ENCODE results near the gene FRRS1.
A peak's percentile ranks its signal among the peaks of the same experiment; 100 is the strongest.

Gene FRRS1

DNA sequence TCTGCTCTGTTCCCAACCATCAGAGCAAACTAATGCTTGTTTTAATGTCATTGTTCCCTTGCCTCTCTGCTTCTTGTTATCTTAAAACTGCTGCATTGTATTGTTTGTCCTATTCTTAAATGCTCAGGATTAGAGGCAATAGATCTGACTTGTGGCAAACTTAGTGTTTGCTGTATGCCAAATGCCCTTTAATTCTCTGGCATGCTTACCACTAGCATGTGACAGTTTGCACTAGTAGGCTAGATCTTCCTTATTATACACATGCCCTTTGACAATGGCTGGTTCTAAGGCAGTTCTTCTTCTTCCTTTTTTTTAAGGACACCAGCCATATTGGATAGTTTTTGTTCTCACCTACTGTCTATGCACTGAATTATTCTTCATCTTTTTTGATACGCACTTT is 90.4 kb downstream of the FRRS1 start:
- no peak for DNase-seq (ENCODE audit: low spot score)

DNA sequence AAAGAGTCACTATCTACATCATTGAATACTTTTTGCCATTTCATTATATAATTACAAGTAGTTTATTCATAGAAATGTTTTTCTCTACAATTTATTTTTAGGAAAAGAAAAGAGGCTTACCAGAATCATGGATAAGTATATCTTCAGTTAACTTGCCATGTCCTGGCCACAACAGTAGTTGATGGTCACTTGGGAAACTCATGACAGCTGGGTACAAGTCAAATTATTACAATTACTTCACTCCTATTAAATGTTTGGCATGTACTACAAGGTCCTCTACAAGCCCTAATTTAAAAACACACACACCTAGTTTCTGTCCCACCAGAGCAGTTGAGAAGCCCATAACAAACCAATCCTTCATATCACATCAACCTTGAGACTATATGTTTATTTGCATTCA is 91.1 kb downstream of the FRRS1 start:
- no peak for DNase-seq (ENCODE audit: low spot score)

DNA sequence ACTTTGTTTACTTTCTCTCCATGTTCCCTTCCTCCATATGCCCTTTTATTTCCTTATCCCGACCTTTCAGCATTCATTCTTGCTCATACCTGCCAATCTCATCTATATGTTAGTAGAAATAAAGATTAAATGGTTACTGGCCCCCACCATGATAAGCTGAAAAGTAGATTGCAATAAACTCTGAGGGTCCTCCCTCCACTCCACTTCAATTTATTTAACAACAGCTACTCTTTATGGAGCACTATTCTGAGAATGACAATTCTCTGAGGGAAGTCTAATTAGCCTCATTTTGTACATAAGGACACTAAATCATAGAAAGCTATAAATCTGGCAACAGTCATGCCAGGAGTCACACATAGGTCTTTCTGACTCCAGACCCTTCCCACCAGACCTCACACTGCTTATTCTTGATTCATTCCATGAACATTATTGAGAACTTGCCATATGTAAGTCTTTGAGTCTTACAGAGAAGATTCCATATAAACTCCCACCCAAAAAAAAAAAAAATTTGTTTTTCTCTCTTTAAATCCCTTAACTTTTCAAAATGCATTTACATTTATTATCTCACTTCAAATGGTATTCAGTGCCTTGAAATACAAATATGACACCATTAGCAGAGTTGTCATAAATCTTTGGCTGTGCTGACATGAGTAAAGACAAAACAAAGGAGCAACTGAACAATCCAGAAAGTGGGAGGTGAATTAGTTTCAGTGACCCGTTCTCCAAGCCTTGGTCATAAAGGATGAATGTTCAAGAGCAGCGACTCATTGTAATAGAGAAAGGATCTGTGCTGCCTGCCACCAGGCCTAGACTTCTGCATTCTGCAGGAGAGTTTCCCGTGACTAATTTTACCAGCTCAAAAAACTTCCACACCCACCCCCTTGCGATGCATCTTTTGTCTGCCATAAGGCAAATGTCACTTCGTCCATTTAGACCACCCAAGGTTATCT is 92.0 kb downstream of the FRRS1 start:
- DNase-seq (ENCODE audit: low spot score), result no peak

DNA sequence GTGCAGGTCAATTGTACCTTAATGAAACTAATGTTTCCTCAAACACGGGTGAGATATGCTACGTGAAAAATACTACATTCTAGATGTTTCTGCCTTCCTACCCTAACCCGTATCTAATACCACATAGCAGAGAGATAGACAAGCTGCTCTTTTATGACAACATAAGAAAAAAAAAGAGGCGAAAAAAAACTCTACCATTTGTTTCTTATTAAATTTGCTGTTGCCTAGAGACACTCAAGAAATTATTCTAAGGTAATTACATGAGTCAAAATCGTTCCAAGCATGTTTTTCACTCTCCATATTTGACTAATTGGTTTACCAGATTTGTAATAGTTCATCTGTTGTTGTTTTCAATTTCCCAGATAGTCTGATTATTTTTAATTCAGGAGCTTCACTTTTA is 93.1 kb downstream of the FRRS1 start:
- no peak for DNase-seq (ENCODE audit: low spot score)

DNA sequence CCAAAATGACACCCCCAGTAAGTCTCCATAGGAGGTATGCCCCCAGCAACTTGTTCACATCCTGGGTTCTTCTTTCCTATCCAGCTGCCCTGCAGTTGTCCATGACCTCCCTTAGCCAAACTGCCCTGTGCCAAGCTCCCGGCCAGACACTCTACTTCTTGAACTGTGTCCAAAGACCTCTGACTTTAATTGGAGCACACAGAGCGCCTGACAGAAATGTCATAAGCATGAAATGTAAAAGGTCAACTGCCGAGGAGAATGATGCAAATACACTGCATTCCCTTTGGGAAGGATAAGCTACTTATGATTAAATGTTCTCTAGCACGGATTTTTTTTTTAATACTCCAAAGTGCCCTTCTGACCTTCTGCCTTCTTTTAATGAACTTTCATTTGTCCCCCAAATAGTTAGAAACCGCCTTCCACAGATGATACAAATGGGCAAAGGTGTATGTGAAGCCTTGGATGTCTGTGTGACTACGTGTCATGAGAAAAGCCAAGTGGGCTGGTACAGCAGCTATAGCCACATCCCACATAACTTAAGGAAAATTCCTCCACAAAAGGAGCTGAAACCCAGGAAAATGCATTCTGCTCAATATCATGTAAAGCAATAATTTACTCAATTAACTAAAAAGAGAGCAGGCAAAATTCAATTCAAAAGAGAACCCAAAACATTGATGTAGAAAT is 93.8 kb downstream of the FRRS1 start:
- no peak for DNase-seq (ENCODE audit: low spot score)

DNA sequence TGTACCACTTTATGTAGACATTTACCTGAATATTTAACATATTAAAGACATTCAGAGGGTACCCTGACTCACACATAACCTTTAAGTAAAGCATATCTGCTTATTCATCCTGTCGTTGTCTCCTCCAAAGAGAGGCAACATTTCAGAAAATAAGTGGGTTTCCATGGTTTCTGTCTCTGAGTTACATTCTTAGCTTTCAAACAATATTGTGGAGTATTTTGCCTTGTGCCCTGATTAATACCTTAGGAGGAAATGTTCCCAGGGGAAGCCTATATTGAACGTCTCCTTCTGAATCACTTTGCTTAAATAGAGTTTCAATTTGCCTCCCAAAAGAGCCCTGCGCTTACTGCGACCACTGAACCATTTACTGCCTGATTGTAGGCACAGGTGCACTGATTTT is 94.4 kb downstream of the FRRS1 start:
- DNase-seq (ENCODE audit: low spot score), result no peak

DNA sequence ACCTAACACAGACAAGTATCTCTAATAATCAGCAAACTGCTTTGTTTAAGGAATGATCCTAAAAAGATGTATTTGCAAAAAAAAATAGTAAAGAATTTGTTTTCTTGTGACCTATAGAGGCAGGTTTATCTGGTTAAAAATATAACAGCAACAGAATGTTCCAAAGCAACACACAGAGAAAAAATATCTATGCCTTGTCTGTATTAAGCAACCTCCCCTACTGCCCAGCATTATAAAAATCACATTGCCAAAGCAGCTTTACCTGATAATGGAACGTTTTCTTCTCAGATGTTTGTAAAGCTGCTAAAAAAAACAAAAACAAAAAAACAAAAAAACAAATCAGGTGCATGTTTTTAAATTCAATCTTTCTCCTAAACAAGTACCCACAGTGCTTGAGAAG is 95.9 kb downstream of the FRRS1 start:
- no peak for DNase-seq (ENCODE audit: low spot score)

DNA sequence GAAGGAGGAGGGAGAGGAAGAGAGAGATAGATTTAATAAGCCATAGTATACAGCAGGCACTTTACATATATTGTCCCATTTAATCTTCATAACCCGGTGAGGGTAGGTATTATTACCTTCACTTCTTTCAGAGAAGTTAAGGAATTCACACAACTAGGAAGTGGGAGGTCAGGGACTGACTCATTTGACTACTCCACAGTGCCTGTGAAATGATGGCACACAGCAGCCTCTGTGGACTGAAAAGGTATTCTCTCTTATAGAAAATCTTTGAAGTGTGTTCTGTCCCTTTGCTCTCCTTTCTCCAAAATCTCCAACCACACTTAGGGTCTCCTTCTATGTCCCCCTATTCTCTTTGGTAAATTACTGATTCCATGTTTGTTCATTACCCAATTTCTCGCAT is 96.6 kb downstream of the FRRS1 start:
- DNase-seq (ENCODE audit: low spot score), result no peak

DNA sequence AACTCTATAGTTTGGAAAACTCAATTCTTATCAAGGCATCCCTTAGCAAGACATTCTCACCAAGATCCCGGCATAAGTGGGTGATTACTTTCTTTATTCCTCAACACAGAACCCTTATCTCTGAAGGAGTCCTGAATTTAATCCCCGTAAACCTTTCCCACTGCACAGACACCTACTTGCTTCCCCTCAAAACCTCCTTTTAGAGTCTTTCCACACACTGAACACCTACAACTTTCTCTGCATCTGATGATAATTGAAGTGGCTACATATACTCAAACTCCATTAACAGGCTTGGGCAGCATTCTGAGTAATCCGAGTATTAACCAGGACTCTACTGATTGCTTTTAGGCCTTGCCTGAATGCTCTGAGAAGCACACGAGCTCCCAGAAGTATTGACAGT is 97.1 kb downstream of the FRRS1 start:
- no peak for DNase-seq (ENCODE audit: low spot score)

DNA sequence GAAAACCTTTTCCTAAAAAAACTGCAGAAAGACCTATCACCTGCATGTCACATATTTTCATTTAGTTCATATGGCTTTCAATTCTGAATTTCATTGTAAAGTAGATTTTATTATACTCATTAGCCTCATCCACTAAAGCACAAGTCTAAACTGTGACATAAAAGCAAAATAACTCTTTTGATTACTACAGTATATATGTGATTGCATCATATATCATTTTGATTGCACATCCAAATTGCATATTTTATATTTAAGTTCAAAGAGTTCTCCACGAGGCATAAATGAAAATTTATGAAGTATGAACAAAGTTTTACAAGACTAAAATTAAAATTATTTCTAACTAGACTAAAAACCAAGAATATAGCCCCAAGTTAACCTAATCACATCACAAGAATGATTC is 101.2 kb downstream of the FRRS1 start:
- DNase-seq (ENCODE audit: low spot score), result no peak

DNA sequence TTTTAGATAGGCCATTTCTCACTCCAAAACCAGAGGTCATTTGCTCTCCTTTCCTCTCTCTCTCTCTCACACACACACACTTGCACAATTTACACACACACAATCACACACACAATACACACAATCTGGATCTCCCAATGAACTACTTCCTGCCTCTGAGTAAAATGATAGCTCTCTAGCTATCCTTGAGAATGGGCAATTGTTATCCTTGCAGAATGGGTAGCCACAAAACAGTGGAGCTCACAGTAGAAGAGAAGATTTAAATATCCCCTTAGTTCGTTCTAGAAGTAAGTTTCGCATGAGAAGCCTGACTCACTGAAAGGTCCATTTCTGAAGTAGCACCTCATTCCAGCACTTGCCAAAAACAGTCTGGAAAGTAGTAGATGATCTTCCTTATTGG is 102.9 kb downstream of the FRRS1 start:
- DNase-seq (ENCODE audit: low spot score), result no peak

DNA sequence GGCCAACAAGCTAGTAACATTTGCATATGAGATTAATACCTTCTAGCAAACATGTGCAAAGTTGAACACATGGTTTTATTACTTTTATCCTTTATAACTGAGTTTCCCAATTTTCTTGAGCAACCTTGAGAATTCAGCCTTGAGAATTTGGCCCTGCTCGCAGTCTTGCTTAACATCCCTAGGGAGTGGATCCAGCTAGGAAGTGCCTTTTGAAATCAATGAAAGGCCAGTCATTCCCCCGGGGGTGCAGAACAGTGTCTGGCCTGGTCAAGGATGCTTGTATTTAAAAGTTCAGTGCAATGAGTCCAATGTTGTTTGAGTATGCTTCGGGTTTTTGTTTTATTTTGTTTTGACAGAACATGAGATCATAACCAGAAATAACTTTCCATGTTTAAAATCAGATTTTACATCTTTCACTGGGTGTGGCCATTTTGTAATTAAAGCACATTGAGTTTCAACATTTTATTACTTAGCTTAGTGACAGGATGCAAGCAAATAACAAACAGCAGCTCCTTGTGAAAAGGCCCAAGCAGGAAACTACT is 103.8 kb downstream of the FRRS1 start:
- DNase-seq (ENCODE audit: low spot score), result peak; percentile 84

DNA sequence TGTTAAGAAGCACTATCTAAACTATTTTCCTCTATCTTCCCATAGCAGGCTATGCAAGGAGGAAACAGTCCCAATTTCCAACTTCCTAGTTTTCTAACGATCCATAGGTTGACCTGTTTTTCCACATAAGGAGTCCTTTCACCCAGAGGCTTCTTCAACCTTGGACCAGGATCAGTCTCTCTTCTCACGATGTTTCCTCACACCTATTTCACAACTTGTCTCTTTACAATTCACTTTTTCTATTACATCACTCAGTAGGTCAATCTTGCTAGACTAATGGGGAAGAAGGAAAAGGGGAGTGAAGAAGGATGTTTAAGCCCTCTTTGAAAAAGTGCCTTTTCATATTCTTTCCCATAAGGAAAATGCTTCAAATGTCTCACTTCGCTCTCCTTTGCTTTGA is 104.7 kb downstream of the FRRS1 start:
- DNase-seq (ENCODE audit: low spot score), result no peak

DNA sequence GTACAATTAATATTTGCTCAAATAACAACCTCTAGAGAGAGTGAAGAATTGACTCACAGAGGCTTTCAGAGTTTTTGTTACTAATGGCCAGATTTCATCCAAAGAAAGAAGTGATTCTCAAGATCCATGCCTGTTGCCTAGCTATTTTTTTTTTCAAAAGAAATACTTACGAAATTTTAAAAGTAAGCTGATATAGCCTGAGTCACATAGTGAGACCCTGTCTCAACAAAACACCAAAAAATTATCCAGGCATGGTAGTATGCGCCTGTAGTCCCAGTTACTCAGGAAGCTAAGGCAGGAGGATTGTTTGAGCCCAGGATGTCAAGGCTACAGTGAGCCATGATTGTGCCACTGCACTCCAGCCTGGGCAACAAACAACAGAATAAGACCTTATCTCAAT is 105.9 kb downstream of the FRRS1 start:
- no peak for DNase-seq (ENCODE audit: low spot score)

DNA sequence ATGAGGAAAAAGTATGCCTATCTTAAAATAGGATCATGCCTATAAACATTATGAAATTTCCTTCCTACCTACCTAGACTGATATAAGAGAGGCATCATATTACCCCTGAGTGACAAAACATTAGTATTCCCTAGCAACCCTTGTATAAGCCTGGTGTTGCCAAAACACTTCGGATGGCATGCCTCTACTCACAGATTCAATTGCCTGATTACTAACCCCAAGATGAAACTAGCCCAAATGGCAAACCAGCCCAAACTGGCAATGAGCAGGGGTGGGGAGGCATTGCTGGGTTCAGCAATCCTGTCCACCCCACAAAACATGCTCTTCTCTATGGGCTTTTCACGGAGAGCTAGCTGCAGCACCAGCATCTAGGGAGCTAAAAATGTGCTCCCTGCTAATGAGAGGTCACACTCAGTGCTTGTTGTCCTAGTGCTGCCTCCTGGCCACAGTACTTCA is 106.7 kb downstream of the FRRS1 start:
- no peak for DNase-seq (ENCODE audit: low spot score)

All from GM03348 (cell line).